GM21529 (cell line): ENCODE results near the gene DTX3L.

ENCODE experiments used
- ATAC-seq: cut with Tn5 transposase; IDR thresholded peaks from one replicate; pipeline ENCODE4 v1.9.1; 2021; ENCODE audit not compliant: unreplicated experiment

The DTX3L gene

DNA sequence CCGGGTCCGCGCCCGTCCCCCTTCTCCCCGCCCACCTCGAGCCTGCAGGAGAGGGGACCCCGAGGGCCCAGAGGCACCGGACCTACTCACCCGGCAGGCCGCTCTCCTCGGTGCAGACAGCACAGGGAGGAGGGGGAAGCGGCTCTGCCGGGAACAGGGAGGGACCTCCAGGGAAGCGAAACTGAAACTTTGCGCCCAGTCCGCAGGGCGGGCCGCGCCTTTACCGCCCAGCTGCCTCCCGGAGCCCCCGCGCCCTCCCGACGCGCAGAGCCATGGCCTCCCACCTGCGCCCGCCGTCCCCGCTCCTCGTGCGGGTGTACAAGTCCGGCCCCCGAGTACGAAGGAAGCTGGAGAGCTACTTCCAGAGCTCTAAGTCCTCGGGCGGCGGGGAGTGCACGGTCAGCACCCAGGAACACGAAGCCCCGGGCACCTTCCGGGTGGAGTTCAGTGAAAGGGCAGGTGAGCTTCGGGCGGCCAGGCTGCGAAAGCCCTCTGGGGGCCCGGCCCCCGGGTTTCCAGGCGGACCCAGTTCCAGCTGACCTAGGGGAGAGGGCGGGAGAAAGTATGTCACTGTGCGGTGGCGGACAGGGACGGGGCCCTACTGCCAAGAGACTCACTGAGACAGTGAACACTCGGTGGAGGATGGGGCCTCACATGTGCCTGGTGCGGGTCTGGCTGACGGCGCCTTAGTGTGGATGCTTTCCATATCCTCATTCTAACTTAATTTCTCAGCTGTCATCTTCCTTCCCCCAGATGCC, at the start of gene DTX3L, which contains the start of gene PARP9:
TSS of gene DTX3L (plus strand) at position 184 of the 758 bp plus-strand sequence. CDS start at position 273, 89 bp downstream.
TSS of gene PARP9 (minus strand) at position 146 of the 758 bp plus-strand sequence. CDS start 4,680 bp downstream, outside the sequence.
- ATAC-seq, result peak; percentile 74

DNA sequence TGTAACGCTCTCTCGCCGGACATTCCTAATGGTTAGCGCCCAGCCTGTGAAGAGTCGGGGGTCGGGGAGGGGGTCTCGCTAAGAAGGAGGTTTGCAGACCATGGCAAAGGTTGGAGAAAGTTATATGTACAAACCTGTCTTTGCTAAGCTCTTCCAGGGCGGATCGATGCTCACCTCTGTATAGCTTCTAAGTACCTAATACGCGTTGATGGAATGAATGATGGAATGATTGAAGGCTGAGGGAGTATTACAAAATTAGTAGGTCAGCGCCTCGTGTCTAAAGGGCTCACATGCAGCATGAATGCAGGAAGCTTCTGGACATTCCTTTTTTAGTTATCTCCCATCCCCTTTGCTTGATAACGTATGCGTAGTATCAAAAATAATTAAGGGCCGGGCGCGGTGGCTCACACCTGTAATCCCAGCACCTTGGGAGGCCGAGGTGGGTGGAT, 49.1 kb upstream of the DTX3L start:
- ATAC-seq, result no peak

DNA sequence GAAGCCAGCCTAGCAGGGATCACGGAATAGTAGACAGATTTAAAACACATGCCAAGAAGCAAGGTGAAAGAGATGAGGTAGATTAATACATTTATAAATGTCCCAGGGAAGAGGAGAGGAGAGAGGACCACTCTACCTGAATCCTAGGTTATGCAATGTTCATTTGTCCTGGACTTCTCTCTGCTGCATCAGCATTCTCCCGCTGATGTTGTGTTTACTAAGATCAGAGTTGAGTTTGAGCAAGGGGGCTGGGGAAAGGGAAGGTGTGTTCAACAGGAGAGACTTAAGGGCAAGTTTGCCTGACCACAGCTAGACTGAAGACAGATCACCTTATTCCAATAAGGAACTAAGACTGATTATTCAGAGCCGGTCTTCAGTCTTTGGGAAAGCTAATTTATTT, 48.3 kb upstream of the DTX3L start:
- no peak for ATAC-seq

DNA sequence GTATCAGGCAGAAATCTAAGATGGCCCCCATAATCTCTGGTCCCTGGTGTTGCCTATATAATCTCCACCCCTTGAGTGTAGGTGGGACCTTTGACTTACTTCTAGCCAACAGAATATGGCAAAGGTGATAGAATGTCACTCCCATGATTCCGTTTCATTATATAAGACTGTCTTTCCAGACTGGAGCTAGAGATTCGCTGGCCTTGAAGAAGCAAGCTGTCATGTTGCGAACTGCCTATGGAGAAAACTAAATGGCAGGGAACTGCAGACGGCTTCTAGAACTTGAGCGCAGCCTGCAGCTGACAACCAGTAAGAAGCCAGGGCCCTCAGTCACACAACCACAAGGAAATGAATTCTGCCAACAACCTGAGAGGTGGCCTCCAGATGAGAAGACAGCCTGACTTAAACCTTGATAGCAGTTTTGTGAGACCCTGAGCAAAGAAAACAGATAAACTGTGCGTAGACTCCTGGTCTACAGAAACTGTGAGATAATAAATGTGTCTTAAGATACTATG, 47.2 kb upstream of the DTX3L start:
- ATAC-seq, result no peak

DNA sequence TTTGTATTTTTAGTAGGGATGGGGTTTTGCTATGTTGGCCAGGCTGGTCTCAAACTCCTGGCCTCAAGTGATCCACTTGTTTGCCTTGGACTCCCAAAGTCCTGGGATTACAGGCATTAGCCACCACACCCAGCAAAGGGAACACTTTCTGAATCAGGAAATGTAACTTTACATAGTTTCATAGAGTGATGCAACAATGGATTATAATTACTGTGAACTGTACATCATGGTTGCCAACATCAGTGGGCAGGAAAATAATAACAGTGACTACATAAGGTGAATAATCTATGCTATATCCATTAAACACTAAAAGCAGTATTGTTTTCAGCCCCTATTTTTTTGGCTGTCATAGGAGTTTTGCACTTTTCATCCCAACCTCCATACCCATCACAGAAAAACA, 44.4 kb upstream of the DTX3L start:
- ATAC-seq, result no peak

DNA sequence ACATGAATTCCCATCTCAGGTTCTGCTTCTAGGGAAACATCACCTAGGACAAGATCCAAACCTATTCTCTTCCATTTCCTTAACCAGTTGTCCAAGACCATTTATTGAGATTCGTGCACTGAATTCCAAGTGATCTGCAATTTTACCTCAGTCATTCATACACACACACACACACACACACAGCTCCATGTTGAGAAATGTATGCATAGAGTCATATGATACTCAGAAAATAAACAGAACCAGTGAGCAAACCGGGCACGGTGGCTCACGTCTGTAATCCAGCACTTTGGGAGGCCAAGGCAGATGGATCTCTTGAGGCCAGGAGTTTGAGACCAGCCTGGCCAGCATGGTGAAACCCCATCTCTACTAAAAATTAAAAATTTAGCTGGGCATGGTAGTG, 43.3 kb upstream of the DTX3L start:
- ATAC-seq, result no peak

DNA sequence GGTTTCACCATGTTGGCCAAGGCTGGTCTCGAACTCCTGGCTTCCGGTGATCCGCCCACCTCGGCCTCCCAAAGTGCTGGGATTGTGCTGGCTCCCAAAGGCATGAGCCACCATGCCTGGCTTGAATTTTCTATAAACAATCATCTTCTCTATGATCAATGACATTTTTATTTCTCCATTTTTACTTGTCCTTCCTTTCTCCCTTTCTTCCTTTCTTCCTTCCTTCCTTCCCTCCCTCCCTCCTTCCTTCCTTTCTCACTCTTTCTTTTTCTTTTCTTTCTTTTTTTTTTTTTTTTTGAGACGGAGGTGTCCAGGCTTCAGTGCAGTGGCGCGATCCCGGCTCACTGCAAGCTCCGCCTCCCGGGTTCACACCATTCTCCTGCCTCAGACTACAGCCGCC, 40.8 kb upstream of the DTX3L start:
- ATAC-seq, result no peak

DNA sequence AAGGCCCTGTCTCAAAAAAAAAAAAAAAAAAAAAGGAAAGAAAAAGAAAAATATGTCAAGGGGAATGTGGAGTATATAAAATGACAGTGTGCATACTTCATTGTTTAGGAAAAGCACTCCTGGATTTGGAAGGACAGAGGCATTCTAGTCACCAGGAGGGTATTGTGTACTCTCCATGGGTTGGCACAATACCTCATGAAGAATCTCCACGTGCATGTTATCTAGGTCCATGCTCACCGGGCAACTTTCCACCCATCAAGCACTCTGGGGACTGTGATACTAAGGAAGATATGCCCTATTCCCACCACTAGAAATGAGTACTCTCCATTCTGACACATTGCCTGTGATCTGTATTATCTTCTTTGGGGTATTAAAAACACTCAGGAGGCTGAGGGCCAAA, 34.0 kb upstream of the DTX3L start:
- ATAC-seq, result no peak

DNA sequence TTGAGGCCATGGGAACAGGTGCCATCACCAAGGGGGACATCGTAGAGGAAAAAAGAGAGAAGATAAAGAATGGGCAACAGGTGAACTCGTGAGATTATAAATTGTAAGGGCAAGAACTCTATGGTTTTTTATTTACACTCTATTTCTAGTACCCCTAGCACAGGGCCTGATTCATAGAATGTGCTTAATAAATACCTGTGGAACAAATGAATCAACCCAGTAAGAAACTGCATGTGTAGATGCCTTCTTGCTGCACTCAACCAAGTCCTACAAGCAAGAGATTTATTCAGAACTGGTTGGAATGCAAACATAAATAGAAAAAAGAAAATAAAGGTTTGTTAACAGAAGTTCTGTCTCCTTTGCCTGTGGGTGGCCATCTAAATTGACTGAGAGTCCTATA, 30.7 kb upstream of the DTX3L start:
- no peak for ATAC-seq

DNA sequence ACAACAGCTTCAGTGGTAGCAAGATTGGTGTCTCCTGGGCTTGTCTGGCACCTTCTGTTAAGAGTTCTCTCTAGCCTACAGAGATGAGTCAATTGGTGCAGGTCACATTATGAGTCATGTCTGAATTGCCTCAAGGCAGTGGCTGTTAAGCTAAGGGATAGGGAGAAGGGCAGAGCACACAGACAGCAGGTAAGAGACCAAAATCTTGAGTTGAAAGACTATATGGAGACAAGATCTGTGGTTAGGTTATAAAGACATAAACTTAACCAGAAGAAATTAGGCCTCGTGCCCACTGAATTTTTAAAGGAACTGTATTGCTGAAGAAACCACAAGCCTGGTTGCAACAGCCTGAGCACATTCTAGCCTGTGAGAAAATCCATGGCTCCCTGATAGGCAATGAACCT, 30.2 kb upstream of the DTX3L start:
- peak; percentile 100 for ATAC-seq

DNA sequence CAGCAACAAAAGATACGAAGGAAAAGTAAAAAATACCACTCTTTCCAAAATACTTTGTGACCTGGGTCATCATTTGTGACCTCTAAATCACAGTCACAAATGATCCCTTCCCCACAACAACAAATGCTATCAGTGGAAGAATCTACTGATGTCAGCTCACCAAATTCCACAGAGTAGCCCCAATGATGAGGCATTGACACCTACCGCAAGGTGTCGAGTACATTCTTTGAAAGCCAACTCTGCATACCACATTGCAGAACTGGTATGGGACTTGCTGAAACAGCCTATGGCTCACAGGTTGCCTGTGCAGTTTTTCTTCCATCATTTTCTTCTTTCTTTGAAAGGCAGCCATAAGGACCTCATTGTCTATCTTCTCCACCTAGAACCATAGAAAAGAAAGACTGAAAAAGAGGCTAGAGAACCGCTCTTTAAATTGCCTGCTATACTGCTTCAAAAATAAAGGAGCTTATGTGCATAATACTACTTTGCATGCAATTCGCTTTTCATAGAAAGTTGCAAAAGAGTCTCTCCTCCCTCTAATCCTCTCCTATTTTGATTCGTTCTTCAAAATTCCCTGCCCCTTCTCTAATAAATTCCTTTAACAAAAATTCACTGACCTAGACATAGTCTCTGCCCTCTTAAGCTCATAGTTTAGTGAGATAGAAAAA, 28.0 kb upstream of the DTX3L start:
- no peak for ATAC-seq

DNA sequence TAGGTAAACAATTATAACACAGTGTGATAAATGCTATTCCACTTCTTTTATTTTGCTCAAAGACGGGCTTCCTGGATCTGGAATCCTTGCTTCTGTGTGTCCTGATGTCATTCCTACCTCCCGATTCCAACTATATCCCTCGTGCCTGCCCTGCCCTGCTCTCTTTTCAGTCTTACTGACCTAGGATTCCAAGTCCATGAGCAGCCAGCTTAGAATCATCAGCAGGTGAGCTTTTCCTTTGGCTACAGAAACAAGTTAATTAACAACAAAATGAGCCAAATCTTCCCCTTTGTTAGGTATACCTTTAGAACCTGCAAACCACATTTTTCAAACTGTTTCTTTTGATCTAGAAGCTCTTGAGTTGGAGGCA, 27.5 kb upstream of the DTX3L start:
- ATAC-seq, result no peak

DNA sequence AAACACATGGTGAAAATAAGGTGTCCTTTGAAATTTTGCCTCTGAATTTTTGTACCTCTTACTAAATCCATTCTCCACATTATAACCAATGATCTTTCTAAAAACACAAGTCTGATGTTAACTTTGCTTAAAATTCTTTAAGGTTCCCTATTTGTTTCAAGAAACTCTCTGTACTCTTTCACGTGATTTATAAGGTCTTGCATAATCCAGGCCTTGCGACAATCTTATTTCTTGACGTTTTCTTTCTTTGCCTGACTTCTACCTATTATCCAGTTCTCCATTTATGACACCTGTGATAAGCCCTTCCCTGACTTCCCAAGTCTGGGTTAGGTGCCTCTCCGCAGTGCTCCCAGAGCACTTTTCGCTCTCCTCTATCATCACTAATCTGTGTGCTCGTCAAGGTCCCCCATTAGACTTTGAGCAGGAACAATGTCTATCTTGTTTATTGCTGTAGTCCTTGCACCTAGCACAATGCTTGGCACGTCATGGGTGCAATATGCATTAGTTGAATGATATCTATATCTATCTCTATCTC, 25.1 kb upstream of the DTX3L start:
- ATAC-seq, result no peak

DNA sequence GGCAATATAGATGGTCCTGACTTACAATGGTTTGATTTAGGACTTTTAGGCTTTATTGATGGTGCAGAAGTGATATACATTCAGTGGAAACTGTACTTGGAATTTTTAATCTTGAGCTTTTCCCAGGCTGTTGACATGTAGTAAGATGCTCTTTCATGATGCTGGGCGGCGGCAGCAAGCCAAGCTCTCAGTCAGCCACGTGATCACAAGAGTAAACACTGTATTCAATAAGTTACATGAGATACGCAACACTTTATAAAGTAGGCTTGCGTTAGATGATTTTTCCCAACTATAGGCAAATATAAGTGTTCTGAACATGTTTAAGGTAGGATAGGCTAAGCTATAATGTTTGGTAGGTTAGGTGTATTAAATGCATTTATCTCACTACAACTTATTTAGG, 18.0 kb upstream of the DTX3L start:
- ATAC-seq, result no peak

DNA sequence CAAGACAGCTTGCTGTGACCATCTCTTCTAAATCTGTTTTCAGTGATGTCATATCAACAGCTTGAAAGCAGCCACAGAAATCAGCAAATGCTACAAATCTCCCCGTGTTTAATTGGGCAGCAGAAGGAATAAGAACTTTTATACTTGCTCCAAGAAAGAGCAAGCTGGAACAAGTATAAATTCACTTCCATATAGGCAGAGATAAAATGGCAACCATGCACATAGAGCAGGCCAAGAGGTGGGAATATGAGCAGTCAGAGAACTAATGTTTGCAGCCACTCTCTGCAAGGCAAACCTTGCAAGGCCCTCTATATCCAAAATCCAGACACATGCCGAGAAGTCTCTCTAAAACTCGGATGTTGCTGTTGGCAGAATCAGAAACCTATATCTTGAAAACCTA, 16.1 kb upstream of the DTX3L start:
- ATAC-seq, result no peak

DNA sequence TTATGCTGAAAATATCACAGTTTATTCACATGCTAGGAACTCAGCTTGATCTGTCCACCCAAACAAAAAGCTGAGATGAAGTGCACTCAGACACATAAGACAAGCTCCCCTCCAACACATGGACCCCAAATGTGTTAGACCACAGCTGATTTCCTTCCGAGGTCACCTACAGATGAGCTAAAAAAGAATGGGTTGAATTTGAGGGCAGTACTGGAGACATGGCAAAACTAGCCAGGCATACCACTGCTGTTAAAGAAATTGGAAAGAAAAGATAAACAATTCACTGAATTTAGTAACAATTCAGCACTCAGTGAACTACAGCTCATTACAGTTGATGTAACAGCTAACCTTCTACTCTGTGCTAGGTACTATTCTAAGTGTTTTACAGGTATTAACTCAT, 15.5 kb upstream of the DTX3L start:
- no peak for ATAC-seq

DNA sequence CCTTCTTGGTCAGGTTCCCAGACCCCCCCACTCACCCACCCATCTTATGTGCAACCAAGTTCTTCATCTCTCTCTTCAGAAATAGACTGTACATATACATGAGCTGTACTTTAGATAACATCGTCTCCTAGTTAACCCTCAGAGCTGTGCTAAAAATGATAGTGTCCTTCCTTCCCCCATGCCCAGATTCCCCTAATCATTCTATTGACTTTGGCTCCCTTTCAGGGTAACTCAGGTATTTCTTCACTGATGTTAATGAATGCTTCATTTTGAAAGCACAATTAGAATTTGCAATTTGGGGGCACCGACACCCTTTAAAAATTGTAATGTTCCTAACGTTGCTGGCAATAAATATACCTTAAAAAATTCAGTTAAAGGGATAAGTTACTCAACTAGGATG, 11.0 kb upstream of the DTX3L start:
- ATAC-seq, result no peak

DNA sequence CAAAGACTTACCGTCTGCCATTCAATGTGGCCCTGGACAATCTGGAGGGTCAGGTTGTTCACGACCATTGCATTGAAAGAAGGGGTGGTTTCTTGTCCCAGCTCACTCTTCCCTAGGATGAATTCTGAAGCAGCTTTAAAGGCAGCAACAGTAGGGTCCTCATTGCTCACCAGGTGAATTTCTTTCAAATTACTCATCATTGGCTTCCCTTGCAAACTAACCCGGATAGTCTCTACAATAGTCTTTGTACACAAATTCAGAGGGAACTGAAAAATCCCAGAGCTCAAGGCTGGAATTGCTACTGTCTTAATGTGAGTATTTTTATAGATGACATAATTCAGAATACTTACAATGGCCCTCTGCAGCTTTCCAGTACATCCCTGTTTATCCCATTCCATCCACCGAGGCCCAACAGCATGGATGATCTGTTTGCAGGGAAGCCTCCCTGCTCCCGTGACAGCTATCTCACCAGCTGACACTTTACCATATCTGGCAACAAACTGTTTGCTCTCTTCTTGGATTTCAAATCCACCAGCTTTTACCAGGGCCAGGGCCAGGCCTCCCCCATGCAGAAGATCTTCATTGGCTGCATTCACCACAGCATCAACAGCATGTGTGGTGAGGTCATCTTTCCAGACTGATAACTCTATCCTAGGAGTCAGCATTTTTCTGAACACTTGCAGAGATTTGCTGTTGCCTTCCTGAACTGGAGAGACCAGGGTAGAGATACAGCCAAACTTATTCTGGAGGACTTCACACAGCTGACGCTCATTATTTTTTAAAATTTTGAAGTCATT, 8.7 kb upstream of the DTX3L start:
- no peak for ATAC-seq

DNA sequence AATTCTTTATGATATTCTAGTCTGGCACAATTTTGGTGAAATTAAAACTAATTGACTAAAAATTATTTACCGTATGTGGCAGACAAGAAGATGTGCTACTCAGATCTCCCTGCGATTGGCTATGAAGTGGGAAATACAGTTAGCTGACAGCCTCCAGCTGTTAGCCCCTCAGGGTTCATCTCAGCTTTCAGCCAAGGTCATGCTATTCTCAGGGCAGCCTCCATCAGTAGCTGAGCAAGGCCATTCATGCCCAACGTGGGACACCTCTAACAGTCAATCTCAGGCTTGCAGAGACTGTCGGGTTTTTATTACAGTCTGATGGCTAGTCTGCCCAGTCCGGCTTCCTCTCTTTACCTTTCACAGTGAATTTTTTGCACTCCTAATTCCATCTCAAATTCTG, 6.8 kb upstream of the DTX3L start:
- ATAC-seq, result no peak

DNA sequence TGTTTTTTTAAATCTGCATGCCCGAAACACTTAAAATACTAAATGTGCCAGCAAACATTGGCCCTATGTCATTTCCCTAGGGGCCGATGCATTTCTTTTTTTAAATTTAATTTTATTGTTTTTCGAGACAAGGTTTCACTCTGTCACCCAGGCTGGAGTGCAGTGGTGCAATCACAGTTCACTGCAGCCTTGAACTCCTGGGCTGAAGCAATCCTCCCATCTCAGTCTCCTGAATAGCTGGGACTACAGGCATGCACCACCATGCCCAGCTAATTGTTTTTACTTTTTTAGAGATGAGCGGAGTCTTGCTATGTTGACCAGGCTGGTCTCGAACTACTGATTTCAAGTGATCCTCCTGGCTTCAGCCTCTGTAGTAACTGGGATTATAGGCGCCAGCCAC, 5.5 kb upstream of the DTX3L start:
- no peak for ATAC-seq

DNA sequence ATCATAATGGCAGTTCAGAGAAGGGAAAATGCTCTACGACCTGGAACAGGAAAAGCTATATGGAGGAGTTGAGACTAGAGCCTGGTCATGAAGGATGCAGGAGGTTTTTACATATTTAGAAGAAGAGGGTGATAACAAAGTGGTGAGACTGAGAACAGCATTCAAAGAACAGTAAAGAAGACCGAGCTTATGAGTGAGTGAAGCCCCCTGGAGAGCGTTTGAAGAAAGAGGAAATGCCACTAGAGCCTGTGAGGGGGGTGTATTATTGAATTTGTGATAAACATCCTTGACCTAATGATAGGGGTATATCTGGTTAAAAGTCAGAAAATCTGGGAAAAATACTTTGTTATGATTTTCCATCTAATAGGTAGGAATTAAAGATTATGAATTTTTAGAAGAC, 4.2 kb upstream of the DTX3L start:
- no peak for ATAC-seq
